ENCODE measurements around the gene HTT. TPM values are rescaled to one million over a fixed set of nuclear protein-coding genes. Genes with fewer than 3 reads are reported as not detected.

The HTT gene
- total RNA-seq, 1 experiment from 2014 or later: 37.4 TPM

GRCh38 chr4:3186609-3187008 lies 112.1 kb downstream of the HTT start:
- no peak overlapping the region for H2AFZ ChIP-seq (ENCODE audit: low read depth, low read length, poor library complexity, severe bottlenecking)
- no peak overlapping the region for H3K9ac ChIP-seq (ENCODE audit: low read length)
- DNase-seq (ENCODE audit: low read depth, low spot score) (no peak), ATAC-seq (no peak)
- H3K9me2 ChIP-seq (ENCODE audit: insufficient read depth): no peaks in the 10 kb centered on the region
- H3K9me3 ChIP-seq (ENCODE audit: control insufficient read depth in 1 of 2, insufficient read depth in 1 of 2, low read depth in 1 of 2, low read length in 2 of 2): no peaks in the 10 kb centered on the region
- intact Hi-C loops (cut with micrococcal nuclease): no loop called here
- H3K79me2 ChIP-seq (ENCODE audit: insufficient read depth, low read length): no peaks in the 10 kb centered on the region
- TF ChIP-seq CTCF (IDR thresholded peaks at IDR 0.05 in 2 of 3, conservative IDR thresholded peaks at IDR 0.05 in 1 of 3; ENCODE audit: borderline replicate concordance in 1 of 3, insufficient read depth in 1 of 3, low read depth in 2 of 3, low read length in 2 of 3) (no peak), EGR1 (IDR thresholded peaks at IDR 0.05; ENCODE audit: low read depth) (no peak), POLR2AphosphoS5 (IDR thresholded peaks at IDR 0.05; ENCODE audit: low read depth, low read length) (no peak), ATF3 (IDR thresholded peaks at IDR 0.05) (no peak), RAD21 (IDR thresholded peaks at IDR 0.05; ENCODE audit: low read depth) (no peak), ELF1 (IDR thresholded peaks at IDR 0.05; ENCODE audit: borderline replicate concordance, low read depth) (no peak), ZFX (IDR thresholded peaks at IDR 0.05) (no peak), TCF7L2 (IDR thresholded peaks at IDR 0.05; ENCODE audit: borderline replicate concordance, extremely low read depth, insufficient read depth, insufficient read length) (no peak), EZH2phosphoT487 (IDR thresholded peaks at IDR 0.05; ENCODE audit: borderline replicate concordance) (no peak), REST (IDR thresholded peaks at IDR 0.05; ENCODE audit: low read depth) (no peak), ZNF274 (IDR thresholded peaks at IDR 0.05; ENCODE audit: low read depth, low read length) (no peak), CEBPB (IDR thresholded peaks at IDR 0.05; ENCODE audit: low read depth) (no peak), SRF (IDR thresholded peaks at IDR 0.05; ENCODE audit: low read depth) (no peak), EZH2 (IDR thresholded peaks at IDR 0.05) (no peak), SP1 (IDR thresholded peaks at IDR 0.05; ENCODE audit: low read depth) (no peak)
- no peak overlapping the region for H3K4me2 ChIP-seq (ENCODE audit: low read length)
- peaks cover 24 to 26% of the 10 kb centered on the region in 2 experiments; a peak in 3 of 4 replicates for H3K36me3 ChIP-seq (ENCODE audit: control insufficient read depth in 1 of 2, insufficient read depth in 2 of 2, low read length in 2 of 2)
- H3K4me3 ChIP-seq (replicated peaks in 1 of 2; ENCODE audit: low read depth in 1 of 2, low read length in 2 of 2): no peak overlapping the region
- ChIA-PET POLR2A (no interaction called here), CTCF (no interaction called here), RAD21 (ENCODE audit: low non-redundant PET in 1 of 2, low total read pairs in 2 of 2, uncharacterized antibody in 2 of 2, unreplicated experiment in 2 of 2) (no interaction called here)
- H3K4me1 ChIP-seq (ENCODE audit: control insufficient read depth in 1 of 2, insufficient read depth in 2 of 2, low read length in 2 of 2): no peaks in the 10 kb centered on the region
- no peaks in the 10 kb centered on the region for H3K27me3 ChIP-seq (ENCODE audit: insufficient read depth, low read length)
- no peaks in the 10 kb centered on the region for H4K20me1 ChIP-seq (ENCODE audit: insufficient read depth)
- no peak overlapping the region for H3K27ac ChIP-seq (ENCODE audit: low read depth, low read length)
- BruUV-seq (replicated peaks): no TSS peak
